GM13977 (cell line): ENCODE data around the gene FBL.
A peak's percentile ranks its signal among the peaks of the same experiment; 100 is the strongest.

ENCODE experiments used
- DNase-seq: peaks from one replicate; pipeline ENCODE4 v3.0.0; 2012; ENCODE audit warnings: low spot score
- CTCF ChIP-seq: IDR thresholded peaks from 2 replicates; pipeline ENCODE4 v1.5.1; 2012; ENCODE audit warnings: mild to moderate bottlenecking, control low read depth; ENCODE audit not compliant: insufficient read depth; ENCODE audit errors: extremely low read depth, missing control alignments
- in situ Hi-C: fragments of 300-500 bp; cut with MboI; formaldehyde crosslinking; loops from one replicate; pipeline ENCODE4 v1.12.0; 2022; ENCODE audit warnings: low sequenced_read_pairs, low pct_unique_long_range_greater_than_20kb, mixed read lengths, inconsistent platforms; ENCODE audit not compliant: unreplicated experiment

Gene FBL

GRCh38 chr19:39807846-39808364, 38.3 kb downstream of the FBL start:
- TF ChIP-seq CTCF: no peak
- in situ Hi-C loops: no loop called here
- DNase-seq: no peak

GRCh38 chr19:39805104-39805503, 41.1 kb downstream of the FBL start:
- DNase-seq: no peak
- no peak for TF ChIP-seq CTCF
- in situ Hi-C loops: no loop called here

GRCh38 chr19:39802958-39803357, 43.2 kb downstream of the FBL start:
- in situ Hi-C loops: no loop called here
- DNase-seq: no peak
- TF ChIP-seq CTCF: no peak

- in situ Hi-C loops: loop anchor here (10.0 kb wide), 1 partner anchor 48 kb away; the partner anchor contains the start of gene FBL
- DNase-seq: no peak
- TF ChIP-seq CTCF: no peak
Measured at GRCh38 chr19:39797083-39797482, 49.1 kb downstream of the FBL start.

GRCh38 chr19:39796000-39796498, 50.1 kb downstream of the FBL start:
- no peak for DNase-seq
- TF ChIP-seq CTCF: no peak
- in situ Hi-C loops: loop anchor here (10.0 kb wide), 1 partner anchor 49 kb away; the partner anchor contains the start of gene FBL

- no peak for TF ChIP-seq CTCF
- DNase-seq: peak; percentile 38
- in situ Hi-C loops: loop anchor here (10.0 kb wide), 1 partner anchor 50 kb away; the partner anchor contains the start of gene FBL
Measured at GRCh38 chr19:39795001-39795400, 51.2 kb downstream of the FBL start.
